Left lung (tissue), 10 donors: Measurements from ENCODE around the gene SYNE3. TPM values are rescaled to one million over a fixed set of nuclear protein-coding genes. Genes with fewer than 3 reads are reported as not detected.

Experiments used
- ATAC-seq: fragments of 200-7000 bp; cut with Tn5 transposase; one replicate; pipeline ENCODE4 v1.9.1; 2020; ENCODE audit warnings: moderate library complexity
- DNase-seq, 4 donors: peaks; one replicate each; pipeline ENCODE4 v3.0.0-alpha.2; 2013 to 2020
- H3K27ac ChIP-seq, 2 donors: fragments of 200-600 bp; sonication (generic) in 1 of 2; one replicate each; pipeline versions ENCODE4 v1.5.0 to v1.8.0; 2020 to 2021
- H3K27me3 ChIP-seq, 2 donors: fragments of 200-600 bp; sonication (generic) in 1 of 2; one replicate each; pipeline versions ENCODE4 v1.5.0 to v1.8.0; 2020 to 2021
- H3K36me3 ChIP-seq, 2 donors: fragments of 200-600 bp; sonication (generic) in 1 of 2; one replicate each; pipeline versions ENCODE4 v1.5.0 to v1.8.0; 2020 to 2021
- H3K4me1 ChIP-seq, 2 donors: fragments of 200-600 bp; one replicate each; pipeline ENCODE4 v1.8.0; 2021
- H3K4me3 ChIP-seq, 2 donors: fragments of 200-600 bp; sonication (generic) in 1 of 2; one replicate each; pipeline versions ENCODE4 v1.5.0 to v1.8.0; 2020 to 2021; ENCODE audit warnings: mild to moderate bottlenecking in 1 of 2
- H3K9me3 ChIP-seq, 2 donors: fragments of 200-600 bp; sonication (generic) in 1 of 2; one replicate each; pipeline versions ENCODE4 v1.5.0 to v1.8.0; 2020 to 2021
- CTCF ChIP-seq, 2 donors: fragments of 200-600 bp; sonication (generic) in 1 of 2; IDR thresholded peaks; one replicate each; pipeline versions ENCODE4 v1.5.0 to v1.8.0; 2021; ENCODE audit warnings: antibody characterized with exemption in 2 of 2
- intact Hi-C, 2 donors: fragments of 100-400 bp; cut with DNase I; formaldehyde crosslinking; loops; one replicate each; pipeline versions ENCODE4 v1.11.2 to v1.14.2; 2022
- polyA plus RNA-seq, 6 donors: library from polyadenylated mRNA; unstranded; fragments of 120-200 nt; gene quantifications; one replicate each; pipeline ENCODE4 v1.2.1, GENCODE V29; 2013; ENCODE audit not compliant: insufficient read length in 6 of 6
- total RNA-seq, 2 donors: library from RNA; stranded (reverse); fragmentation: NEBNext Ultra II Directional; extraction: Animal tissue kit (Norgen Biotek cat#: 25700); gene quantifications; one replicate each; pipeline ENCODE4 v1.2.1, GENCODE V29; 2021
- donor health status: DM: no; HTN: yes; CAD: no.
- donor health status: DM: no; HTN: no; CAD: no.

SYNE3 gene
- total and polyA plus RNA-seq, 8 donors = 2.2 to 25.4 (median 3.1) TPM

- H3K9me3 ChIP-seq = no peaks in the 10 kb centered on the region
- no peaks in the 10 kb centered on the region for H3K36me3 ChIP-seq
- no peak for TF ChIP-seq CTCF (IDR thresholded peaks at IDR 0.05)
- H3K27ac ChIP-seq = no peak overlapping the region
- no peaks in the 10 kb centered on the region for H3K4me1 ChIP-seq
- H3K4me3 ChIP-seq = no peak overlapping the region
- ATAC-seq = no peak
- intact Hi-C loops = loop anchor here in 1 of 2 donors (5.0 kb wide), 1 partner anchor 438 kb away; no protein-coding TSS in a partner anchor
- no peaks in the 10 kb centered on the region for H3K27me3 ChIP-seq
- DNase-seq = no peak
These were observed 42.8 kb upstream of the SYNE3 start for GRCh38 chr14:95559203-95559602.

- ATAC-seq (no peak), DNase-seq (no peak)
- no peaks in the 10 kb centered on the region for H3K4me1 ChIP-seq
- no peak for TF ChIP-seq CTCF (IDR thresholded peaks at IDR 0.05)
- H3K9me3 ChIP-seq = no peaks in the 10 kb centered on the region
- H3K27ac ChIP-seq = no peak overlapping the region
- intact Hi-C loops = loop anchor here in 1 of 2 donors (5.0 kb wide), 1 partner anchor 439 kb away; no protein-coding TSS in a partner anchor
- no peaks in the 10 kb centered on the region for H3K36me3 ChIP-seq
- H3K27me3 ChIP-seq = no peaks in the 10 kb centered on the region
- no peak overlapping the region for H3K4me3 ChIP-seq
These were observed 41.4 kb upstream of the SYNE3 start for GRCh38 chr14:95557832-95558231.

GRCh38 chr14:95557291-95557690 lies 40.8 kb upstream of the SYNE3 start:
- Histone ChIP-seq H3K36me3 (no peaks in the 10 kb centered on the region), H3K4me1 (no peaks in the 10 kb centered on the region), H3K9me3 (no peaks in the 10 kb centered on the region), H3K4me3 (no peak overlapping the region), H3K27me3 (no peaks in the 10 kb centered on the region), H3K27ac (no peak overlapping the region)
- DNase-seq (no peak), ATAC-seq (no peak)
- TF ChIP-seq CTCF (IDR thresholded peaks at IDR 0.05) = no peak
- intact Hi-C loops = loop anchor here in 1 of 2 donors (5.0 kb wide), 1 partner anchor 440 kb away; no protein-coding TSS in a partner anchor

GRCh38 chr14:95555053-95555452 lies 38.6 kb upstream of the SYNE3 start:
- Histone ChIP-seq H3K4me1 (no peaks in the 10 kb centered on the region), H3K36me3 (no peaks in the 10 kb centered on the region), H3K27me3 (no peaks in the 10 kb centered on the region), H3K27ac (no peak overlapping the region), H3K4me3 (no peak overlapping the region), H3K9me3 (no peaks in the 10 kb centered on the region)
- no peak for DNase-seq
- TF ChIP-seq CTCF (IDR thresholded peaks at IDR 0.05) = no peak
- intact Hi-C loops = loop anchor here in 1 of 2 donors (5.0 kb wide), 1 partner anchor 442 kb away; no protein-coding TSS in a partner anchor
- ATAC-seq = no peak

GRCh38 chr14:95553141-95553540 lies 36.7 kb upstream of the SYNE3 start:
- Histone ChIP-seq H3K4me3 (no peak overlapping the region), H3K27me3 (no peaks in the 10 kb centered on the region), H3K36me3 (no peaks in the 10 kb centered on the region), H3K4me1 (no peaks in the 10 kb centered on the region), H3K27ac (no peak overlapping the region), H3K9me3 (no peaks in the 10 kb centered on the region)
- no peak for ATAC-seq
- DNase-seq = no peak
- TF ChIP-seq CTCF (IDR thresholded peaks at IDR 0.05) = no peak
- intact Hi-C loops = no loop called here
